Measurements from ENCODE around the gene TMEM53. TPM values are rescaled to one million over a fixed set of nuclear protein-coding genes. Genes with fewer than 3 reads are reported as not detected.

TMEM53 gene
- total RNA-seq, 6 donors from 2014 or later: 10.7 to 46.1 (median 19.7) TPM

DNA sequence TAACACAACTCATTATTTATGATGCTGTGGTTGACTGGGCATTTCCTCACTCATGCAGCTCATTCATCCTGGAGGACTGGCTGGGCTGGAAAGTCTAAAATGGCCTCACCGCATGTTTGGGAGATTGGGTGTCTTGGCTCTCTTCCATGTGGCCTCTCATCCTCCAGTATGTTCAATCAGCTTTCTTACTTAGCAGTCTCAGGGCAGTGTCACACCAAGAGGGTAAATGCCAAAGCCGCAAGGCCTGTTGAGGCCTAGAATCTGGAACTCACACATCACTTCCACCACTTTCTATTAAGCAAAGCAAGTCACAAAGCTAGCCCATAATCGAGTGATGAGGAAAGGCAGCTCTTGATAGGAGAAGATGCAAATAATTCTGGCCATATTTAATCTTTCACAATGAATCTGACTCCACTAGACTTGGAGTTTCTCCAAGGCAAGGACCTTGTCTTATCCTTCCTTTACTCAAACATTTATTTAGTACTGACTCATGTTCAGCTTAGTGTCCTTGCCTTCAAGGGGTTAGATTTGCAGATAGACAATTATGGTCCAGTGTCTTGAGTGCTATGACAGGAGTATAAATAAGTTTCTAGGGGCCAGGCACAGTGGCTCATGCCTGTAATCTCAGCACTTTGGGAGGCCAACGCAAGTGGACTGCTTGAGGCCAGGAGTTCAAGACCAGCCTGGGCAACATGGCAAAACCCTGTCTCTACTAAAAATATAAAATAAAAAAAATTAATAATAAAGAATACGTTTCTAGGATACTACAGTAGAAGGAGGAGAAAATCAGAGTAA lies 45.1 kb downstream of the TMEM53 start:
- 84% methylated on average over 5 of the region's 5 CpGs for WGBS, 2 donors
- DNase-seq: no peak
- H3K36me3 ChIP-seq: peaks cover 0 to 14% (median 1%) of the 10 kb centered on the region in 4 donors
- no peak overlapping the region for H3K4me3 ChIP-seq
- H3K27ac ChIP-seq: no peak overlapping the region
- H3K27me3 ChIP-seq: no peaks in the 10 kb centered on the region
- TF ChIP-seq, protein P1, sequence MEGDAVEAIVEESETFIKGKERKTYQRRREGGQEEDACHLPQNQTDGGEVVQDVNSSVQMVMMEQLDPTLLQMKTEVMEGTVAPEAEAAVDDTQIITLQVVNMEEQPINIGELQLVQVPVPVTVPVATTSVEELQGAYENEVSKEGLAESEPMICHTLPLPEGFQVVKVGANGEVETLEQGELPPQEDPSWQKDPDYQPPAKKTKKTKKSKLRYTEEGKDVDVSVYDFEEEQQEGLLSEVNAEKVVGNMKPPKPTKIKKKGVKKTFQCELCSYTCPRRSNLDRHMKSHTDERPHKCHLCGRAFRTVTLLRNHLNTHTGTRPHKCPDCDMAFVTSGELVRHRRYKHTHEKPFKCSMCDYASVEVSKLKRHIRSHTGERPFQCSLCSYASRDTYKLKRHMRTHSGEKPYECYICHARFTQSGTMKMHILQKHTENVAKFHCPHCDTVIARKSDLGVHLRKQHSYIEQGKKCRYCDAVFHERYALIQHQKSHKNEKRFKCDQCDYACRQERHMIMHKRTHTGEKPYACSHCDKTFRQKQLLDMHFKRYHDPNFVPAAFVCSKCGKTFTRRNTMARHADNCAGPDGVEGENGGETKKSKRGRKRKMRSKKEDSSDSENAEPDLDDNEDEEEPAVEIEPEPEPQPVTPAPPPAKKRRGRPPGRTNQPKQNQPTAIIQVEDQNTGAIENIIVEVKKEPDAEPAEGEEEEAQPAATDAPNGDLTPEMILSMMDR (IDR thresholded peaks at IDR 0.05): no peak
- no peak for TF ChIP-seq POLR2AphosphoS5 (IDR thresholded peaks at IDR 0.05)
- no peak for TF ChIP-seq EP300 (IDR thresholded peaks at IDR 0.05)
- no peak for ATAC-seq (ENCODE audit: low FRiP score in 2 of 2)
- H3K9me3 ChIP-seq: no peaks in the 10 kb centered on the region
- H3K4me1 ChIP-seq: peaks cover 15 to 24% (median 21%) of the 10 kb centered on the region in 4 donors

DNA sequence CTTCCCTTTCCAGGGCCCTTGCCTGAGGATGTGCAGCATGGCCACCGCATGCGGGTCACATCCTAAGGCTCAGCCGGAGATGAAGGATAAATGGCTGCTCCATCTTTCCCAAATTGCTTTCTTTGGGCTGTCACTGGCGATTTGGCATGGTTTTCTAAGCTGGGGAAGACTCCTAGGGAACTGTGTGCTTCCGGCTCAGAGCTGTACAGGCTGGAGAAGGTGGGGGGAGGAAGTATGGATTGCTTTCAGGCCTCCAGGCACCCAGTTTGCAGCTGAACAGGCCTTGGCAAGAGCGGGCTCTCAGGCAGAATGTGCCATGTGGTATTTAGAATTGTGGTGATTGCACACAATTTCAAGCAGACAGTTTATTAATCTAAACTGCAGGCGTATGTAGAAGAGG lies 48.9 kb downstream of the TMEM53 start:
- Histone ChIP-seq H3K9me3 (no peaks in the 10 kb centered on the region), H3K36me3 (no peaks in the 10 kb centered on the region), H3K4me3 (no peak overlapping the region), H3K27ac (no peak overlapping the region), H3K27me3 (no peaks in the 10 kb centered on the region), H3K4me1 (no peaks in the 10 kb centered on the region)
- WGBS, 2 donors: 88 to 93% methylated on average over 5 to 7 of the region's 7 CpGs
- DNase-seq (no peak), ATAC-seq (ENCODE audit: low FRiP score in 2 of 2) (no peak)
- TF ChIP-seq POLR2AphosphoS5 (IDR thresholded peaks at IDR 0.05) (no peak), POLR2A (IDR thresholded peaks at IDR 0.05) (no peak), EP300 (IDR thresholded peaks at IDR 0.05) (no peak)
- TF ChIP-seq, protein P1 (IDR thresholded peaks at IDR 0.05): no peak

DNA sequence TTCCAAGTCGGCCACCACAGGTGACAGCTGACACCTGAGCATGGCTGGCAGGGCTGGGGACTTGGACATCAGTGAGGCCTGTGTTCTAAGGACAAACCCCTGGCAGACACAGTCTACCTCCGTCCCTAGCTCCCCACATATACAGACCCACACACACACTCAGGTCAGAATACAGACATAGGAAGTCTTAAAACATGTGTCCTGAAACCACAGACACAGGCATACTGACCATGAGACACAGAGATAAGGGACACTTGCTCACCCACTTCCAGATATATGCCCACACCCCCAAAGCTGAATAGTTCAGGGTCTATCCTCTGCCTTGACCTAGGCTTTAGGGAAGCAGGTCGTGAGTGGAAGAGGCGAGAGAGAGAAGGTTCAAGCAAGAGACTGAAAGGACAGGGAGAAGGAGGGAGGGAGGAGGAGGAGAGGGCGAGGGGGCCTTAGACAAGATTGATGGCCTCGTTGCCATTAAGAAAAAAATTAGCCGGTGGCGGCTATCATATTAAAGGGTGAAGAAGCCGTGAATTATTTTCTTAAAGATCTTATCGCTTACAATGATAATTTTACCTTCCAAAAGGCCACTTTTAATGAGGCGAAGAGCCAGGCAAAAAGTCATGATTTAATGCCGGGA lies 49.9 kb downstream of the TMEM53 start:
- H3K27ac ChIP-seq: no peak overlapping the region
- WGBS, 2 donors: 86 to 89% methylated on average over 11 to 12 of the region's 12 CpGs
- H3K36me3 ChIP-seq: no peaks in the 10 kb centered on the region
- H3K4me3 ChIP-seq: no peak overlapping the region
- H3K27me3 ChIP-seq: no peaks in the 10 kb centered on the region
- ATAC-seq (ENCODE audit: low FRiP score in 2 of 2) (no peak), DNase-seq (no peak)
- no peaks in the 10 kb centered on the region for H3K4me1 ChIP-seq
- H3K9me3 ChIP-seq: no peaks in the 10 kb centered on the region
- TF ChIP-seq POLR2AphosphoS5 (IDR thresholded peaks at IDR 0.05) (no peak), POLR2A (IDR thresholded peaks at IDR 0.05) (no peak), EP300 (IDR thresholded peaks at IDR 0.05) (no peak)
- TF ChIP-seq, protein P1 (IDR thresholded peaks at IDR 0.05): no peak

DNA sequence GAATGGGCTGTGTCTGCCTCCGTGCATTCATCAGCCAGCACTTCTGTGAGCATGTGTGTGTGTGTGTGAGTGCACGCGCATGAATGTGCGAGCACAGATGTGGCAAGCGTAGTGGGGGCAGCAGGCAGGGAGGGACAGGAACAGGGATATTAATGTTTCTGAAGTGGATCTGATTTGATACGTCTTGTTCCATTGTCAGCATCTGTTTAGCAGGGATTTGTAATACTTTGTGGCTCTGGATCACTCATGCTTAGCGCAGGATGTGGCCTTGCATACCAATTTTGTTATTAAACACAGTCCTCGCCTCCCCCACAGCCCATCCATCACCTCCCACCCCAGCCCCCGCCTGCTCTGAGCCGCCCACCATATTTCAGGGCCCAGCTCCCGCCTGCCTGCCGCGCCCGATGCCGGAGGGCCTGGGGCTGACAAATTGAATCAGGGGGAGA lies 52.4 kb downstream of the TMEM53 start:
- H3K4me3 ChIP-seq: no peak overlapping the region
- no peaks in the 10 kb centered on the region for H3K36me3 ChIP-seq
- H3K27ac ChIP-seq: no peak overlapping the region
- ATAC-seq (ENCODE audit: low FRiP score in 2 of 2) (no peak), DNase-seq (no peak)
- peaks cover 0 to 7% (median 2%) of the 10 kb centered on the region in 4 donors for H3K27me3 ChIP-seq
- peaks cover 4 to 7% (median 5%) of the 10 kb centered on the region in 4 donors for H3K4me1 ChIP-seq
- 84 to 93% methylated on average over 15 of the region's 15 CpGs for WGBS, 2 donors
- TF ChIP-seq EP300 (IDR thresholded peaks at IDR 0.05): no peak
- TF ChIP-seq, protein P1 (IDR thresholded peaks at IDR 0.05): no peak
- no peak for TF ChIP-seq POLR2A (IDR thresholded peaks at IDR 0.05)
- no peak for TF ChIP-seq POLR2AphosphoS5 (IDR thresholded peaks at IDR 0.05)
- H3K9me3 ChIP-seq: no peaks in the 10 kb centered on the region
